Caco-2 (cell line): Measurements from ENCODE around the gene BAHCC1. TPM values are rescaled to one million over a fixed set of nuclear protein-coding genes. Genes with fewer than 3 reads are reported as not detected.
A peak's percentile ranks its signal among the peaks of the same experiment; 100 is the strongest.

Source experiments
- BruUV-seq: library from RNA; stranded (reverse); fragments of 400-500 nt; replicated peaks from 2 replicates; lab custom pipeline; 2021; lab: Mats Ljungman, UMichigan
- CTCF ChIA-PET: fragments of 300-600 bp; sonication (Branson Sonifier 250); formaldehyde crosslinking; loops from one replicate; lab custom pipeline; 2022; ENCODE audit warnings: antibody characterized with exemption; lab: Charles Lee
- POLR2A ChIA-PET: fragments of 300-600 bp; sonication (Branson Sonifier 250); formaldehyde crosslinking; loops from one replicate; lab custom pipeline; 2022; ENCODE audit warnings: antibody characterized with exemption; lab: Charles Lee
- DNase-seq, 2 experiments: peaks; one replicate each; pipeline versions ENCODE4 v3.0.0 to v3.0.0-alpha.2; 2020 to 2022
- H3K27me3 ChIP-seq: replicated peaks from 2 replicates; pipeline ENCODE4 v1.6.0; 2011; ENCODE audit warnings: low read length; ENCODE audit not compliant: control insufficient read depth, insufficient read depth
- H3K36me3 ChIP-seq: 2 replicates; pipeline ENCODE4 v1.5.1; 2011; ENCODE audit warnings: low read length; ENCODE audit not compliant: control insufficient read depth, insufficient read depth
- H3K4me1 ChIP-seq: fragments of 250-450 bp; sonication (Bioruptor Pico); 2 replicates; pipeline ENCODE4 v1.5.1; 2020; ENCODE audit warnings: mild to moderate bottlenecking
- H3K4me3 ChIP-seq: 2 replicates; pipeline ENCODE4 v1.5.1; 2011; ENCODE audit warnings: low read depth, mild to moderate bottlenecking, control low read depth, low read length
- H3K9me3 ChIP-seq: fragments of 250-450 bp; sonication (Bioruptor Pico); 2 replicates; pipeline ENCODE4 v1.5.1; 2020; ENCODE audit warnings: mild to moderate bottlenecking, moderate library complexity
- H3K27ac Mint-ChIP-seq: one replicate; pipeline ENCODE4 v1.8.0; 2022; ENCODE audit warnings: mixed read lengths; ENCODE audit not compliant: unreplicated experiment
- H3K27me3 Mint-ChIP-seq: one replicate; pipeline ENCODE4 v1.8.0; 2022; ENCODE audit warnings: mixed read lengths; ENCODE audit not compliant: insufficient read depth, unreplicated experiment
- H3K36me3 Mint-ChIP-seq: one replicate; pipeline ENCODE4 v1.8.0; 2022; ENCODE audit warnings: mild to moderate bottlenecking, mixed read lengths; ENCODE audit not compliant: insufficient read depth, unreplicated experiment
- H3K4me1 Mint-ChIP-seq: one replicate; pipeline ENCODE4 v1.8.0; 2022; ENCODE audit warnings: low read depth, mixed read lengths; ENCODE audit not compliant: unreplicated experiment
- H3K4me3 Mint-ChIP-seq: one replicate; pipeline ENCODE4 v1.8.0; 2022; ENCODE audit warnings: mild to moderate bottlenecking, moderate library complexity, mixed read lengths; ENCODE audit not compliant: unreplicated experiment
- H3K9me3 Mint-ChIP-seq: one replicate; pipeline ENCODE4 v1.8.0; 2022; ENCODE audit warnings: mixed read lengths; ENCODE audit not compliant: unreplicated experiment
- CTCF ChIP-seq, 2 experiments: fragments of 200-600 bp in 1 of 2; IDR thresholded peaks; 1 replicate in 1 of 2; 2 replicates in 1 of 2; pipeline versions ENCODE4 v1.5.1 to v1.8.0; 2011 to 2022; ENCODE audit warnings: antibody characterized with exemption in 1 of 2, control low read depth in 1 of 2, inconsistent platforms in 1 of 2, low read depth in 1 of 2, low read length in 1 of 2, mild to moderate bottlenecking in 1 of 2, moderate library complexity in 1 of 2; ENCODE audit not compliant: insufficient read depth in 1 of 2, severe bottlenecking in 1 of 2, unreplicated experiment in 1 of 2
- intact Hi-C: fragments of 100-400 bp; cut with micrococcal nuclease; formaldehyde crosslinking; loops from one replicate; pipeline ENCODE4 v1.10.0; 2022; ENCODE audit not compliant: unreplicated experiment
- total RNA-seq: library from RNA; stranded (reverse); gene quantifications from 2 replicates; pipeline ENCODE4 v1.2.3, GENCODE V29; 2022

The BAHCC1 gene
- total RNA-seq, 1 experiment from 2014 or later, result 10.2 TPM

- Mint-ChIP-seq H3K27me3 (no peaks in the 10 kb centered on the region), H3K4me3 (peak overlapping the region; percentile 70), H3K9me3 (no peaks in the 10 kb centered on the region), H3K36me3 (peaks cover 19% of the 10 kb centered on the region), H3K27ac (no peak overlapping the region), H3K4me1 (peaks cover 14% of the 10 kb centered on the region)
- BruUV-seq, result no TSS peak
- DNase-seq, result peak in 1 of 2 experiments; percentile 37
- ChIA-PET POLR2A (interaction anchor here (0.7 kb wide), 1 partner anchor 87 kb away, joined by 4 read pairs; no protein-coding TSS in a partner anchor), CTCF (interaction anchor here (0.6 to 1.3 kb wide), 5 partner anchors 39 to 109 kb away, joined by 3 to 7 read pairs (median 5); no protein-coding TSS in a partner anchor)
- Histone ChIP-seq H3K36me3 (peaks cover 1% of the 10 kb centered on the region; the same call in 1 of the 2 replicates), H3K27me3 (no peaks in the 10 kb centered on the region), H3K4me1 (peaks cover 7% of the 10 kb centered on the region), H3K4me3 (peak overlapping the region; percentile 94), H3K9me3 (no peaks in the 10 kb centered on the region)
- intact Hi-C loops, result loop anchor here (10.0 kb wide), 1 partner anchor 115 kb away; the partner anchor contains the start of gene ACTG1
- TF ChIP-seq CTCF (IDR thresholded peaks at IDR 0.05; ENCODE audit: insufficient read depth in 1 of 2, low read depth in 1 of 2, low read length in 1 of 2, severe bottlenecking in 1 of 2, unreplicated experiment in 1 of 2), result no peak
Observed at GRCh38 chr17:81399481-81400153, 4.4 kb downstream of the BAHCC1 start.

GRCh38 chr17:81400154-81400977 is 5.1 kb downstream of the BAHCC1 start:
- Mint-ChIP-seq H3K36me3 (peaks cover 12% of the 10 kb centered on the region), H3K9me3 (no peaks in the 10 kb centered on the region), H3K27ac (no peak overlapping the region), H3K4me3 (peak overlapping the region; percentile 70), H3K4me1 (peaks cover 8% of the 10 kb centered on the region), H3K27me3 (no peaks in the 10 kb centered on the region)
- Histone ChIP-seq H3K36me3 (peaks cover 1% of the 10 kb centered on the region; the same call in 1 of the 2 replicates), H3K27me3 (no peaks in the 10 kb centered on the region), H3K9me3 (no peaks in the 10 kb centered on the region), H3K4me1 (peaks cover 8% of the 10 kb centered on the region; the same call in 1 of the 2 replicates), H3K4me3 (peak overlapping the region; percentile 94)
- DNase-seq, result no peak
- POLR2A ChIA-PET, result no interaction called here
- no TSS peak for BruUV-seq
- intact Hi-C loops, result no loop called here
- no peak for TF ChIP-seq CTCF (IDR thresholded peaks at IDR 0.05; ENCODE audit: insufficient read depth in 1 of 2, low read depth in 1 of 2, low read length in 1 of 2, severe bottlenecking in 1 of 2, unreplicated experiment in 1 of 2)
- CTCF ChIA-PET, result interaction anchor here (0.6 to 1.3 kb wide), 5 partner anchors 40 to 110 kb away, joined by 3 to 7 read pairs (median 5); no protein-coding TSS in a partner anchor
